H1 (cell line): ENCODE measurements around the gene DCLK1. TPM values are rescaled to one million over a fixed set of nuclear protein-coding genes. Genes with fewer than 3 reads are reported as not detected.

Source experiments
- CTCF ChIA-PET: fragments of 300-600 bp; sonication (Branson Sonifier 250); formaldehyde crosslinking; loops from one replicate; lab custom pipeline; 2021; ENCODE audit not compliant: partially characterized antibody; lab: Charles Lee
- POLR2A ChIA-PET: fragments of 300-600 bp; sonication (Branson Sonifier 250); formaldehyde crosslinking; loops from one replicate; lab custom pipeline; 2021; ENCODE audit warnings: inconsistent platforms; ENCODE audit not compliant: partially characterized antibody; lab: Charles Lee
- DNase-seq, 2 experiments: peaks; one replicate each; pipeline versions ENCODE4 v3.0.0 to v3.0.0-alpha.2; 2010 to 2022; ENCODE audit warnings: low spot score in 2 of 2, low read depth in 1 of 2, mixed read lengths in 1 of 2
- FAIRE-seq: peaks from 2 replicates; lab custom pipeline; 2011; peaks lifted over from hg19 to GRCh38; lab: Jason Lieb, UNC
- H2AFZ ChIP-seq: 2 replicates; pipeline ENCODE4 v1.8.1; 2012; ENCODE audit warnings: low read length, inconsistent platforms
- H2AK5ac ChIP-seq: 2 replicates; pipeline ENCODE4 v1.6.1; 2013; ENCODE audit warnings: low read depth, low read length
- H2BK120ac ChIP-seq: replicated peaks from 2 replicates; pipeline ENCODE3; 2013; ENCODE audit warnings: low read depth, low read length, inconsistent platforms
- H2BK12ac ChIP-seq: 2 replicates; pipeline ENCODE4 v1.6.1; 2013; ENCODE audit warnings: low read depth, low read length
- H2BK15ac ChIP-seq: 2 replicates; pipeline ENCODE4 v1.6.1; 2013; ENCODE audit warnings: low read length
- H2BK20ac ChIP-seq: 2 replicates; pipeline ENCODE4 v1.6.1; 2013; ENCODE audit warnings: low read length
- H2BK5ac ChIP-seq: 2 replicates; pipeline ENCODE4 v1.6.1; 2013; ENCODE audit warnings: low read depth, low read length
- H3K14ac ChIP-seq: 2 replicates; pipeline ENCODE4 v1.6.1; 2013; ENCODE audit warnings: inconsistent platforms; ENCODE audit not compliant: insufficient read length
- H3K18ac ChIP-seq: 2 replicates; pipeline ENCODE4 v1.6.1; 2013; ENCODE audit warnings: low read length; ENCODE audit errors: extremely low read depth
- H3K23ac ChIP-seq: 2 replicates; pipeline ENCODE4 v1.6.1; 2013; ENCODE audit warnings: inconsistent platforms; ENCODE audit not compliant: insufficient read length
- H3K23me2 ChIP-seq: 2 replicates; pipeline ENCODE4 v1.6.1; 2013; ENCODE audit warnings: low read depth, low read length
- H3K27ac ChIP-seq: 2 replicates; pipeline ENCODE4 v1.6.1; 2011; ENCODE audit warnings: low read depth, low read length, inconsistent platforms
- H3K27me3 ChIP-seq, 4 experiments: replicated peaks in 1 of 4; 1 replicate in 1 of 4; 2 replicates in 3 of 4; pipeline versions ENCODE4 v1.6.1 to v1.8.1; 2011 to 2013; ENCODE audit warnings: low read length in 3 of 4, mild to moderate bottlenecking in 3 of 4, inconsistent platforms in 2 of 4, mixed read lengths in 2 of 4, moderate library complexity in 1 of 4; ENCODE audit not compliant: control insufficient read depth in 3 of 4, insufficient read depth in 3 of 4; ENCODE audit errors: extremely low read depth in 1 of 4
- H3K36me3 ChIP-seq, 4 experiments: 2 replicates each; pipeline versions ENCODE4 v1.6.1 to v1.8.1; 2011 to 2013; ENCODE audit warnings: mild to moderate bottlenecking in 4 of 4, low read length in 3 of 4, moderate library complexity in 2 of 4, control low read depth in 1 of 4, inconsistent platforms in 1 of 4; ENCODE audit not compliant: insufficient read depth in 4 of 4, control insufficient read depth in 2 of 4
- H3K4ac ChIP-seq: replicated peaks from 2 replicates; pipeline ENCODE3; 2013; ENCODE audit warnings: low read length, low read depth, mixed read lengths, inconsistent platforms; ENCODE audit not compliant: insufficient read length
- H3K4me1 ChIP-seq, 4 experiments: replicated peaks in 1 of 4; 1 replicate in 1 of 4; 2 replicates in 3 of 4; pipeline versions ENCODE4 v1.6.1 to v1.8.1; 2011 to 2013; ENCODE audit warnings: low read length in 3 of 4, inconsistent platforms in 2 of 4, mixed read lengths in 1 of 4; ENCODE audit not compliant: insufficient read depth in 4 of 4, control insufficient read depth in 3 of 4
- H3K4me2 ChIP-seq, 2 experiments: 2 replicates each; pipeline versions ENCODE4 v1.6.1 to v1.8.1; 2011 to 2013; ENCODE audit warnings: low read depth in 2 of 2, low read length in 2 of 2, control low read depth in 1 of 2, inconsistent platforms in 1 of 2, mild to moderate bottlenecking in 1 of 2; ENCODE audit not compliant: insufficient read depth in 1 of 2
- H3K4me3 ChIP-seq, 4 experiments: fragments of 200-600, 300-600 bp in 1 of 4; sonication (generic), shearing (Covaris generic), sonication (Bioruptor Twin) in 1 of 4; 2 replicates each; pipeline versions ENCODE4 v1.5.1 to v1.8.1; 2011 to 2016; ENCODE audit warnings: low read length in 4 of 4, low read depth in 3 of 4, control low read depth in 2 of 4, inconsistent platforms in 2 of 4, mild to moderate bottlenecking in 2 of 4, mixed read lengths in 1 of 4, moderate library complexity in 1 of 4; ENCODE audit not compliant: insufficient read depth in 2 of 4; ENCODE audit errors: extremely low read depth in 1 of 4
- H3K56ac ChIP-seq: replicated peaks from 2 replicates; pipeline ENCODE3; 2013; ENCODE audit warnings: low read depth, mild to moderate bottlenecking, mixed read lengths, low read length, inconsistent platforms; ENCODE audit not compliant: insufficient read length
- H3K79me1 ChIP-seq: 2 replicates; pipeline ENCODE4 v1.6.1; 2013; ENCODE audit warnings: low read depth, low read length, control low read depth
- H3K79me2 ChIP-seq, 2 experiments: 2 replicates each; pipeline versions ENCODE4 v1.6.1 to v1.8.1; 2012 to 2013; ENCODE audit warnings: low read length in 2 of 2, mild to moderate bottlenecking in 2 of 2, inconsistent platforms in 1 of 2; ENCODE audit not compliant: insufficient read depth in 2 of 2, control insufficient read depth in 1 of 2
- H3K9ac ChIP-seq, 4 experiments: replicated peaks in 1 of 4; 1 replicate in 1 of 4; 2 replicates in 3 of 4; pipeline versions ENCODE4 v1.6.1 to v1.8.1; 2011 to 2013; ENCODE audit warnings: low read depth in 3 of 4, low read length in 3 of 4, control low read depth in 2 of 4, mild to moderate bottlenecking in 2 of 4, moderate library complexity in 2 of 4, inconsistent platforms in 1 of 4; ENCODE audit errors: extremely low read depth in 1 of 4
- H3K9me3 ChIP-seq, 2 experiments: 2 replicates each; pipeline versions ENCODE4 v1.6.1 to v1.8.1; 2012 to 2013; ENCODE audit warnings: mild to moderate bottlenecking in 2 of 2, moderate library complexity in 2 of 2, control low read depth in 1 of 2, inconsistent platforms in 1 of 2, low read depth in 1 of 2, low read length in 1 of 2, mixed read lengths in 1 of 2; ENCODE audit not compliant: insufficient read depth in 2 of 2
- H4K20me1 ChIP-seq, 2 experiments: replicated peaks in 1 of 2; 2 replicates each; pipeline versions ENCODE3 to v1.8.1; 2011 to 2013; ENCODE audit warnings: inconsistent platforms in 2 of 2, low read length in 2 of 2, mild to moderate bottlenecking in 1 of 2; ENCODE audit not compliant: insufficient read depth in 2 of 2, control insufficient read depth in 1 of 2
- H4K5ac ChIP-seq: 2 replicates; pipeline ENCODE4 v1.6.1; 2013; ENCODE audit warnings: low read length, low read depth, mixed read lengths, inconsistent platforms; ENCODE audit not compliant: insufficient read length
- H4K8ac ChIP-seq: 2 replicates; pipeline ENCODE4 v1.8.0; 2013; ENCODE audit warnings: mild to moderate bottlenecking, moderate library complexity, low read length, inconsistent platforms; ENCODE audit not compliant: insufficient read depth; ENCODE audit errors: extremely low read depth
- H4K91ac ChIP-seq: replicated peaks from 2 replicates; pipeline ENCODE3; 2013; ENCODE audit warnings: low read length, mixed read lengths, inconsistent platforms; ENCODE audit not compliant: insufficient read length
- CREB1 ChIP-seq: IDR thresholded peaks from 2 replicates; pipeline ENCODE4 v1.6.1; 2012; ENCODE audit warnings: inconsistent platforms
- EZH2 ChIP-seq: fragments of 200-600 bp; sonication (generic); IDR thresholded peaks from 2 replicates; pipeline ENCODE4 v1.7.1; 2012; ENCODE audit warnings: low read depth, mild to moderate bottlenecking, moderate library complexity, low read length, inconsistent platforms; ENCODE audit not compliant: severe bottlenecking
- KDM1A ChIP-seq: fragments of 200-600, 300-600 bp; sonication (generic); IDR thresholded peaks from 2 replicates; pipeline ENCODE4 v1.7.1; 2016; ENCODE audit warnings: mild to moderate bottlenecking, low read length, borderline replicate concordance
- POLR2AphosphoS5 ChIP-seq: IDR thresholded peaks from 2 replicates; pipeline ENCODE4 v1.6.1; 2011; ENCODE audit warnings: low read depth, low read length
- SIRT6 ChIP-seq: IDR thresholded peaks from one replicate; pipeline ENCODE4 v1.7.1; 2012; ENCODE audit warnings: low read length, inconsistent platforms
- SRF ChIP-seq: IDR thresholded peaks from 2 replicates; pipeline ENCODE4 v1.6.1; 2011; ENCODE audit warnings: mild to moderate bottlenecking, low read depth, low read length, moderate library complexity
- WGBS, 2 experiments: shearing (Covaris generic) in 1 of 2; methylation state at CpG; one replicate each; pipeline versions ENCODE4 v1.1.6 to v1.1.7; 2013 to 2015; ENCODE audit warnings: low lambda C conversion rate in 2 of 2, mixed read lengths in 2 of 2, inconsistent platforms in 1 of 2, low coverage in 1 of 2, missing lambda C conversion rate in 1 of 2; ENCODE audit not compliant: insufficient replicate concordance in 2 of 2, insufficient coverage in 1 of 2, insufficient read length in 1 of 2; ENCODE audit errors: extremely low coverage in 1 of 2, missing lambda C conversion rate in 1 of 2; 5-methylcytosine and 5-hydroxymethylcytosine counted together
- polyA plus RNA-seq, 7 experiments: library from polyadenylated mRNA; depleted of rRNA in 3 of 7; stranded (reverse) in 5 of 7; unstranded in 2 of 7; fragments of >200 nt in 5 of 7; fragments of 200-250 nt in 2 of 7; gene quantifications; 1 replicate in 5 of 7; 2 replicates in 1 of 7; 4 replicates in 1 of 7; pipeline versions ENCODE4 v1.2.1 to v1.2.3, GENCODE V29; 2011 to 2013; ENCODE audit warnings: missing spikeins in 2 of 7, mixed read lengths in 2 of 7
- total RNA-seq: library from RNA; stranded (reverse); fragmentation: NEBNext Ultra II Directional; extraction: Animal tissue kit (Norgen Biotek cat#: 25700); gene quantifications from 2 replicates; pipeline ENCODE4 v1.2.1, GENCODE V29; 2021

DCLK1 gene
- total and polyA plus RNA-seq, 2 of the 8 experiments (the other 6 are each of a cell fraction or from before 2014, with no cell fraction given), result 22.8 to 41.0 TPM

DNA sequence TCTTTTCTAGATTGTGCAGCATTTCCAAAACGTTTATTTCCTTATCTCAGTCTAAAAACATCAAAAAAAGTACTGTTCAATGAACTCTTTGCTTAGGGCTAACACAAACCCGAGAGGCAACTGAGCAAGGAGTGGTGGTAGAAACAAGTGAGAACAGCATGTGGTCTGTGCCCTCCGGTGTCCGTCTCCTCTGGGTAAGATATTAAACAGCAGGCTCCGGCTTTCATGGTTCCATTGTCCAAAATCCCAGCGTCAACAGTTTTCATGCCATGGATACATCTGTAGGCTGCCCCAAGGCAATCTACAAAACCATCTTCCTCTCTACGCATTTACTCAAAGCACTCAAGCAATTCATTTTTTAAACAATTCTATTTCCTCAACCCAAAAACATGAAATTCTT lies 22.8 kb downstream of the DCLK1 start:
- Histone ChIP-seq H2BK120ac (no peak overlapping the region), H2BK12ac (no peak overlapping the region), H2AFZ (no peak overlapping the region), H3K4me2 (no peak overlapping the region), H3K23me2 (no peaks in the 10 kb centered on the region), H4K8ac (no peak overlapping the region), H3K56ac (no peak overlapping the region), H3K79me2 (no peaks in the 10 kb centered on the region), H4K5ac (no peak overlapping the region), H3K4me3 (no peak overlapping the region), H2AK5ac (no peak overlapping the region), H2BK5ac (no peak overlapping the region), H4K91ac (no peak overlapping the region), H3K36me3 (no peaks in the 10 kb centered on the region), H3K9me3 (no peaks in the 10 kb centered on the region), H3K4me1 (no peaks in the 10 kb centered on the region), H2BK20ac (no peak overlapping the region), H3K4ac (no peak overlapping the region), H3K79me1 (no peaks in the 10 kb centered on the region), H3K23ac (no peak overlapping the region), H3K14ac (no peak overlapping the region), H3K27ac (no peak overlapping the region), H3K27me3 (no peaks in the 10 kb centered on the region), H2BK15ac (no peak overlapping the region), H3K18ac (no peak overlapping the region), H4K20me1 (peaks cover 0 to 2% of the 10 kb centered on the region in 2 experiments), H3K9ac (no peak overlapping the region)
- DNase-seq (no peak), FAIRE-seq (no peak)
- TF ChIP-seq EZH2 (no peak), POLR2AphosphoS5 (no peak), KDM1A (no peak), CREB1 (no peak), SIRT6 (no peak), SRF (no peak)
- 93% methylated on average over 7 of the region's 7 CpGs; no CpG with 5 or more reads in 1 of the 2 experiments for WGBS, 2 experiments
- CTCF ChIA-PET, result interaction anchor here (0.6 to 1.9 kb wide), 4 partner anchors 11 to 241 kb away, joined by 3 to 7 read pairs (median 4); no protein-coding TSS in a partner anchor
- POLR2A ChIA-PET, result no interaction called here
